SK-N-SH treated with all-trans-retinoic acid at 6 μM for 48 hours (cell line): Measurements from ENCODE around the gene NPPB.

Source experiments
- ATAC-seq: fragments of 200-7000 bp; cut with Tn5 transposase; 3 replicates; pipeline ENCODE4 v1.9.1; 2020; ENCODE audit warnings: mild to moderate bottlenecking, moderate library complexity
- ARNTL ChIP-seq: fragments of 450-650 bp; formaldehyde crosslinking; IDR thresholded peaks from 2 replicates; pipeline ENCODE4 v1.5.0; 2020; ENCODE audit warnings: low read depth, mild to moderate bottlenecking, moderate library complexity, borderline replicate concordance
- BACH2 ChIP-seq: fragments of 250-450 bp; sonication (Bioruptor Pico); IDR thresholded peaks from 2 replicates; pipeline ENCODE4 v1.9.0; 2021; ENCODE audit warnings: mild to moderate bottlenecking, borderline replicate concordance
- CREB5 ChIP-seq: fragments of 250-450 bp; sonication (Bioruptor Pico); IDR thresholded peaks from 2 replicates; pipeline ENCODE4 v1.5.1; 2020; ENCODE audit warnings: low read depth, mild to moderate bottlenecking, moderate library complexity
- CSDC2 ChIP-seq: fragments of 250-450 bp; sonication (Bioruptor Pico); IDR thresholded peaks from 2 replicates; pipeline ENCODE4 v1.5.0; 2020; ENCODE audit warnings: mild to moderate bottlenecking, moderate library complexity
- ESRRG ChIP-seq: fragments of 250-450 bp; sonication (Bioruptor Pico); IDR thresholded peaks from 2 replicates; pipeline ENCODE4 v1.6.1; 2021; ENCODE audit warnings: mild to moderate bottlenecking
- GLIS3 ChIP-seq: fragments of 250-450 bp; sonication (Bioruptor Pico); IDR thresholded peaks from 2 replicates; pipeline ENCODE4 v1.5.0; 2020; ENCODE audit warnings: mild to moderate bottlenecking, moderate library complexity
- ISL1 ChIP-seq: fragments of 250-450 bp; sonication (Bioruptor Pico); IDR thresholded peaks from 2 replicates; pipeline ENCODE4 v2.1.2; 2022; ENCODE audit warnings: mild to moderate bottlenecking, moderate library complexity
- OSR1 ChIP-seq: fragments of 250-450 bp; sonication (Bioruptor Pico); IDR thresholded peaks from 2 replicates; pipeline ENCODE4 v1.8.0; 2022; ENCODE audit warnings: moderate library complexity, mild to moderate bottlenecking, inconsistent platforms
- POU6F1 ChIP-seq: fragments of 250-450 bp; sonication (Bioruptor Pico); IDR thresholded peaks from 2 replicates; pipeline ENCODE4 v1.8.0; 2021; ENCODE audit warnings: low read depth, mild to moderate bottlenecking, moderate library complexity, borderline replicate concordance
- PPARA ChIP-seq: fragments of 250-450 bp; sonication (Bioruptor Pico); IDR thresholded peaks from 2 replicates; pipeline ENCODE4 v1.5.0; 2020; ENCODE audit warnings: mild to moderate bottlenecking, borderline replicate concordance
- RARB ChIP-seq: fragments of 250-450 bp; sonication (Bioruptor Pico); IDR thresholded peaks from 2 replicates; pipeline ENCODE4 v1.8.0; 2021; ENCODE audit warnings: mild to moderate bottlenecking, moderate library complexity
- SNAI2 ChIP-seq: fragments of 250-450 bp; sonication (Bioruptor Pico); IDR thresholded peaks from 2 replicates; pipeline ENCODE4 v1.5.0; 2020; ENCODE audit warnings: mild to moderate bottlenecking, moderate library complexity
- TCF4 ChIP-seq: fragments of 250-450 bp; sonication (Bioruptor Pico); IDR thresholded peaks from 2 replicates; pipeline ENCODE4 v1.8.0; 2021; ENCODE audit warnings: mild to moderate bottlenecking, moderate library complexity, borderline replicate concordance
- TOX ChIP-seq: fragments of 250-450 bp; sonication (Bioruptor Pico); IDR thresholded peaks from 2 replicates; pipeline ENCODE4 v1.8.0; 2021; ENCODE audit warnings: mild to moderate bottlenecking, moderate library complexity, borderline replicate concordance
- TSHZ2 ChIP-seq: fragments of 250-450 bp; sonication (Bioruptor Pico); IDR thresholded peaks from 2 replicates; pipeline ENCODE4 v1.5.0; 2020; ENCODE audit warnings: mild to moderate bottlenecking, moderate library complexity
- ZC3H10 ChIP-seq: fragments of 250-450 bp; sonication (Bioruptor Pico); IDR thresholded peaks from 2 replicates; pipeline ENCODE4 v1.5.1; 2021; ENCODE audit warnings: mild to moderate bottlenecking, moderate library complexity
- ZFP3 ChIP-seq: fragments of 250-450 bp; sonication (Bioruptor Pico); IDR thresholded peaks from 2 replicates; pipeline ENCODE4 v1.5.0; 2020; ENCODE audit warnings: mild to moderate bottlenecking, moderate library complexity
- ZFP30 ChIP-seq: fragments of 450-650 bp; formaldehyde crosslinking; IDR thresholded peaks from 2 replicates; pipeline ENCODE4 v1.5.0; 2022; ENCODE audit warnings: mild to moderate bottlenecking, moderate library complexity
- ZNF565 ChIP-seq: fragments of 450-650 bp; formaldehyde crosslinking; conservative IDR thresholded peaks from 2 replicates; pipeline ENCODE4 v1.5.0; 2020; ENCODE audit warnings: low read depth, mild to moderate bottlenecking, moderate library complexity
- ZNF70 ChIP-seq: fragments of 450-650 bp; formaldehyde crosslinking; IDR thresholded peaks from 2 replicates; pipeline ENCODE4 v1.5.0; 2020; ENCODE audit warnings: mild to moderate bottlenecking, moderate library complexity
- ZNF8 ChIP-seq: fragments of 450-650 bp; formaldehyde crosslinking; IDR thresholded peaks from 2 replicates; pipeline ENCODE4 v1.5.0; 2020; ENCODE audit warnings: mild to moderate bottlenecking, moderate library complexity
- TF ChIP-seq, protein P1 (sequence below): fragments of 250-450 bp; sonication (Bioruptor Pico); IDR thresholded peaks from 2 replicates; pipeline ENCODE4 v1.8.0; 2020; ENCODE audit warnings: mild to moderate bottlenecking, moderate library complexity, borderline replicate concordance
- TF ChIP-seq, protein P2 (sequence below): fragments of 250-450 bp; sonication (Bioruptor Pico); IDR thresholded peaks from 2 replicates; pipeline ENCODE4 v1.5.1; 2021; ENCODE audit warnings: mild to moderate bottlenecking, moderate library complexity

NPPB gene

DNA sequence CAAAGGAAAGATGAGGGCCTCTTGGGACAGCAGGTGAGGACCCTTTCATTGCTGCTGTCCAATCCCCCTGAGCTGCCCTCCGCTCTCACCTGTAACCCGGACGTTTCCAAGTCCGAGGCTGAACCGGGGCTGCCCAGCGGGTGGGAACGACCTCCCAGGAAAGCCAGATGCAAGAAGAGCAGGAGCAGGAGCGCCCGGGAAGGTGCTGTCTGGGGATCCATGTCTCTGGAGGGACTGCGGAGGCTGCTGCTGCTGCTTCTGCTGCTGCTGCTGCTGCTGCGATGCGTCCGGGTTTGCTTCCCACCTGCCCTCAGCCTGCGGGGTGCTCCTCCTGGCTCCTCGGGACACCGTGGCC, at the start of gene NPPB:
Gene NPPB, minus strand, starts transcription at position 333 of the 355 bp plus-strand sequence. Its CDS starts 112 bp downstream, at position 221.
- ATAC-seq = no peak
- TF ChIP-seq ISL1 (CRISPR knock-in tag) (no peak), ZNF8 (CRISPR knock-in tag) (no peak), ESRRG (CRISPR knock-in tag) (no peak)

DNA sequence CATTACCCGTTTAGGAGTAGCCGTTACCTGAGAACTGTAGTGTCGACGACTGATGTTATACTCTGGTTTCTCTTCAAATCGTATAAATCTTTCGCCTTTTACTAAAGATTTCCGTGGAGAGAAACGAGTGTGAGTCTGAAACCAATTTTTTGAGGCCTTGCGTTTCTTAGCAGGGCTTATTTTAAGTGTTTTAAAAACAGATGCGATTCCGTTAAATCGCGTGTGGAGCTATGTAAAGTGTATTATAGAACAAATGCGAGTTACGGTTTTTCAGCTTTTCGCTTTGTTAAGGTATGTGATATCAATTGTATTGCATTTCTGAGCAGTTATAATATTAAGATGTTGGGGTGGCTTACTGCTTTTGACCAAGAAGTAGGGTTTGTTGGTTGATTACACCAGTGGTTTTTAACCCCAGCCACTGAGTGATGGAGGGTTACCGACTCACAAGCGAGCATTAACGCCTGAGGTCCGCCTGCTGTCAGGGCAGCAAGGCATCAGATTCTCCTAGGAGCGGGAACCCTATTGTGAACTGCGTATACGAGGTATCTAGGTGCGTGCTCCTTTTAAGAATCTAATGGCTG, 49.4 kb upstream of the NPPB start:
- TF ChIP-seq CREB5 (CRISPR knock-in tag) = peak; percentile 100
- peak; percentile 95 for TF ChIP-seq SNAI2 (CRISPR knock-in tag)
- peak; percentile 96 for TF ChIP-seq CSDC2 (CRISPR knock-in tag)
- TF ChIP-seq ZNF565 (CRISPR knock-in tag) = peak; percentile 95; the same call in 1 of the 2 replicates
- peak; percentile 100 for TF ChIP-seq TOX
- TF ChIP-seq, protein P1, sequence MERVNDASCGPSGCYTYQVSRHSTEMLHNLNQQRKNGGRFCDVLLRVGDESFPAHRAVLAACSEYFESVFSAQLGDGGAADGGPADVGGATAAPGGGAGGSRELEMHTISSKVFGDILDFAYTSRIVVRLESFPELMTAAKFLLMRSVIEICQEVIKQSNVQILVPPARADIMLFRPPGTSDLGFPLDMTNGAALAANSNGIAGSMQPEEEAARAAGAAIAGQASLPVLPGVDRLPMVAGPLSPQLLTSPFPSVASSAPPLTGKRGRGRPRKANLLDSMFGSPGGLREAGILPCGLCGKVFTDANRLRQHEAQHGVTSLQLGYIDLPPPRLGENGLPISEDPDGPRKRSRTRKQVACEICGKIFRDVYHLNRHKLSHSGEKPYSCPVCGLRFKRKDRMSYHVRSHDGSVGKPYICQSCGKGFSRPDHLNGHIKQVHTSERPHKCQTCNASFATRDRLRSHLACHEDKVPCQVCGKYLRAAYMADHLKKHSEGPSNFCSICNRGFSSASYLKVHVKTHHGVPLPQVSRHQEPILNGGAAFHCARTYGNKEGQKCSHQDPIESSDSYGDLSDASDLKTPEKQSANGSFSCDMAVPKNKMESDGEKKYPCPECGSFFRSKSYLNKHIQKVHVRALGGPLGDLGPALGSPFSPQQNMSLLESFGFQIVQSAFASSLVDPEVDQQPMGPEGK (CRISPR knock-in tag) = peak; percentile 100
- TF ChIP-seq PPARA (CRISPR knock-in tag) = peak; percentile 95
- TF ChIP-seq, protein P2, sequence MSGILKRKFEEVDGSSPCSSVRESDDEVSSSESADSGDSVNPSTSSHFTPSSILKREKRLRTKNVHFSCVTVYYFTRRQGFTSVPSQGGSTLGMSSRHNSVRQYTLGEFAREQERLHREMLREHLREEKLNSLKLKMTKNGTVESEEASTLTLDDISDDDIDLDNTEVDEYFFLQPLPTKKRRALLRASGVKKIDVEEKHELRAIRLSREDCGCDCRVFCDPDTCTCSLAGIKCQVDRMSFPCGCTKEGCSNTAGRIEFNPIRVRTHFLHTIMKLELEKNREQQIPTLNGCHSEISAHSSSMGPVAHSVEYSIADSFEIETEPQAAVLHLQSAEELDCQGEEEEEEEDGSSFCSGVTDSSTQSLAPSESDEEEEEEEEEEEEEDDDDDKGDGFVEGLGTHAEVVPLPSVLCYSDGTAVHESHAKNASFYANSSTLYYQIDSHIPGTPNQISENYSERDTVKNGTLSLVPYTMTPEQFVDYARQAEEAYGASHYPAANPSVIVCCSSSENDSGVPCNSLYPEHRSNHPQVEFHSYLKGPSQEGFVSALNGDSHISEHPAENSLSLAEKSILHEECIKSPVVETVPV (CRISPR knock-in tag) = peak; percentile 100
- peak; percentile 85 for TF ChIP-seq TSHZ2 (CRISPR knock-in tag)
- peak; percentile 96 for TF ChIP-seq ARNTL (CRISPR knock-in tag)
- peak; percentile 100 for TF ChIP-seq ESRRG (CRISPR knock-in tag)
- TF ChIP-seq OSR1 (CRISPR knock-in tag) = no peak
- peak; percentile 88 for TF ChIP-seq ZFP30 (CRISPR knock-in tag)
- TF ChIP-seq ISL1 (CRISPR knock-in tag) = 0 out of 2 replicates have a peak, but pooled peaks have one; percentile 51
- TF ChIP-seq ZFP3 (CRISPR knock-in tag) = peak; percentile 85
- peak; percentile 88 for TF ChIP-seq TCF4
- TF ChIP-seq ZNF8 (CRISPR knock-in tag) = peak; percentile 86
- peak; percentile 100 for TF ChIP-seq ZC3H10 (CRISPR knock-in tag)
- peak; percentile 98 for TF ChIP-seq POU6F1 (CRISPR knock-in tag)
- TF ChIP-seq RARB (CRISPR knock-in tag) = peak; percentile 99
- peak; percentile 100 for TF ChIP-seq GLIS3 (CRISPR knock-in tag)
- TF ChIP-seq ZNF70 (CRISPR knock-in tag) = peak; percentile 84
- TF ChIP-seq BACH2 = no peak
- peak; percentile 81 for ATAC-seq
